NOMO-1 (cell line): Measurements from ENCODE around the gene TAC4.
"Not testable (repeated sequence)": the region's sequence is repeated elsewhere in the genome, so short reads cannot be mapped to it uniquely, and the experiment has no call there.

Source experiments
- DNase-seq, 2 experiments: peaks; one replicate each; lab custom pipeline; 2025; ENCODE audit not compliant: unreplicated experiment in 2 of 2; lab: John Stamatoyannopoulos, UW

The TAC4 gene

DNA sequence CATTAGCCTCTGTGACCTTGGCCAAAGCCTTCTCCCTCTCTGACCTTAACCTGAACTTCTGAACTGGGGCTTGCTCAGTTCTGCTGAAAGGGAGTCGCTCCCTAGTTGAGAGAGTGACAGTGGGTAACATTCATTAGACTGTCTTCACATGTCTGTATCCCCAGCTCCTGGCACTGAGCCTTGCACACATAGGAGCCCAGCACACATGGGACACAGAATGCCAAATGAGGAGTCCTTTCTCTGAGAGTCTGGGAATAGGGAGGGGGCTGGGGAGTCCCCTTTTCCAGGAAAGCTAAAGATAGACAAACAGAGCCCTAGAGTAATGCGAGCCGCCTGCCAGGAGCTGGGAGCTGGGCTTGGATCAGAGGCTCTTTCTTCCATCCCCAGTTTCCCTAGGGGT lies 2.5 kb downstream of the TAC4 start:
- no peak for DNase-seq

DNA sequence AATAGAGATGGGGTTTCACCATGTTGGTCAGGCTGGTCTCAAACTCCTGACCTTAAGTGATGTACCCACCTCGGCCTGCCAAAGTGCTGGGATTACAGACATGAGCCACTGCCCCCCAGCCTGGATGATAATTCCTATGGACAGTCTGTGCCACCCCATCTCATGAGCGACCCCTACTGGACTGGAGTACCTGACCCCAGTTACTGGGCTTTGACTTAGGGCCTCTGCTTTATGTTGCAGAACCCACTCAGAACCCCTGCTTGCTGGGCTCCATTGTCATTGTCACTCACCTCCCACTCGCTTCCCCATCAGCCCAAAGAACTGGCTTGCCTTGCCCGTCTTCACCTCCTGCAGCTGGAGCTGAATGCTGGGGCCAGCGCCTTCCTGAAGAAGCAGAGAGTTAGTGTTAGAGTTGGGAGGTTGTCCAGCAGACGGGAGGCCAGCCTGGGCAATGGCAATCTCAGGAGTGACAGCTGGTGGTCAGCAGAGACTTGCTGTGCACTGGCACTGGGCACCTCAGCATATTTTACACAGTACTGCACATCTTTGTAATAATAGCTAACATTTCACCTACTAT lies 4.0 kb downstream of the TAC4 start:
- DNase-seq: no peak

DNA sequence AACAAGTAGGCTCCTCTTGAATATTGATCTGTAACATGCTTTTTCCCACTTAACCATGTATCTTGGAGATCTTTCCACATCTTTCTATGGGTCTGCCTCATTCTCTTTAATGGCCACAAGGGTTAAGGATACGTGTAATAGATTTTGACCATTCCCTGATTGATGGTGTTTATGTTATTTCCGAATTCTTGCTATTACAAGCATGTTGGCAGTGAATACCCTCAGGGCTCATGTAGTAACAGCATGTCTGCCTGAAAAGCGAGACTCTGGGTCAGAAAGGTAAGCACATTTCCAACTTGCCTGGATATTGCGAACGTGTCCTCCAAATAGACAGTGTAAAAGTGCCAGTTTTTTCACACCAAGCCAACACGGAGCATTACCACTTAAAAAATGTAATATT lies 5.0 kb downstream of the TAC4 start:
- no peak for DNase-seq

DNA sequence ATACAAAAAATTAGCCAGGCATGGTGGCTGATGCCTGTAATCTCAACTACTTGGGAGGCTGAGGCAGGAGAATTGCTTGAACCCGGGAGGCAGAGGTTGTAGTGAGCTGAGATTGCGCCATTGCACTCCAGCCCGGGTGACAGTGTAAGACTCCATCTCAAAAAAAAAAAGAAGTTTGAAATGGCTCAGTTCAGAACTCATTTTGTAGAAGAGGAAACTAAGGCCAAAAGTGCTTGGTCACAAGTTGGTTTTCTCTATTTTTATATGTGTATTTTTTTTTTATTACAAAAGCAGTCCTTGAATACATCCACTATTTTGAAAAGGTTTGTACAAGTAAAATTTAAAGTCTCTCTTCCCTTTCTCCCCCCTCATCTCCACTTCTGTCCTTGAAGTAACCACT lies 5.5 kb downstream of the TAC4 start:
- DNase-seq: no peak

DNA sequence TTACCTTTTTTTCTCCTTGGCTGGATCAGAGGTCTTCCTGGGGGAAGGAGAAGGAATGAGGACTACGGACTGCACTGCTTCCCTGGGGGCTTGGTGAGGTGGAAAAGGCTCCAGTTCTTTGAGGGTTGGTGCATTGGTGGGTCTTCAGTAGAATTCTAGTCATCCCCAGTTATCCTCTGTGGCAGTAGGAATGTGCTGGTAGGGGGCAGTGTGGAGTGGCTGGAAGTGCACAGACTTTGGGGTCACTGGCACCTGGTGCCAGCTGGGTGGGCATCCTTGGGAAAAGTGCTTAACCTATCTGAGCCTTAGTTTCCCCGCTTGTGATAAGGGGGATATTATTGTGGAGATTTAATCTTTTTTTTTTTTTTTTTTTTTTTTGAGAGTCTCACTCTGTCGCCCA lies 6.3 kb downstream of the TAC4 start:
- no peak for DNase-seq

DNA sequence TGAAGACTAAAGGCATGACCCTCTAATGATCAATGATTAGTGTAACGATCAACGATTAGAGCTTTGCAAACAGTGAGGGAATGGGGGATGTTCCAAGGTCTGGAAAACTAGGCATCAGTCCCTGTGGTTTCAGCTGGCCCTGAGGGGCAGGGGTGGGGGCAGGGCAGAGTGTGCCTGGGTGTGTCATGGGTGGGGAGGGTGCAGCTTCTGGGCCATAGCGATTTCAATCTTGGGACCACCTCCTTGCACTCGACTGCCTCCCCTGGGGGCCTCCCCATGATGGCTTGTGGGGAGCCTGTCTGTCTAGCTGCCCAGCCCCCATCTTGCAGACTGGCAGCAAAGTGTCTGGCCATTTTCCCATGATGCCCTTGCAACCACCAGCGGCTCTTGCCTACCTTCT lies 8.4 kb downstream of the TAC4 start:
- DNase-seq: no peak

DNA sequence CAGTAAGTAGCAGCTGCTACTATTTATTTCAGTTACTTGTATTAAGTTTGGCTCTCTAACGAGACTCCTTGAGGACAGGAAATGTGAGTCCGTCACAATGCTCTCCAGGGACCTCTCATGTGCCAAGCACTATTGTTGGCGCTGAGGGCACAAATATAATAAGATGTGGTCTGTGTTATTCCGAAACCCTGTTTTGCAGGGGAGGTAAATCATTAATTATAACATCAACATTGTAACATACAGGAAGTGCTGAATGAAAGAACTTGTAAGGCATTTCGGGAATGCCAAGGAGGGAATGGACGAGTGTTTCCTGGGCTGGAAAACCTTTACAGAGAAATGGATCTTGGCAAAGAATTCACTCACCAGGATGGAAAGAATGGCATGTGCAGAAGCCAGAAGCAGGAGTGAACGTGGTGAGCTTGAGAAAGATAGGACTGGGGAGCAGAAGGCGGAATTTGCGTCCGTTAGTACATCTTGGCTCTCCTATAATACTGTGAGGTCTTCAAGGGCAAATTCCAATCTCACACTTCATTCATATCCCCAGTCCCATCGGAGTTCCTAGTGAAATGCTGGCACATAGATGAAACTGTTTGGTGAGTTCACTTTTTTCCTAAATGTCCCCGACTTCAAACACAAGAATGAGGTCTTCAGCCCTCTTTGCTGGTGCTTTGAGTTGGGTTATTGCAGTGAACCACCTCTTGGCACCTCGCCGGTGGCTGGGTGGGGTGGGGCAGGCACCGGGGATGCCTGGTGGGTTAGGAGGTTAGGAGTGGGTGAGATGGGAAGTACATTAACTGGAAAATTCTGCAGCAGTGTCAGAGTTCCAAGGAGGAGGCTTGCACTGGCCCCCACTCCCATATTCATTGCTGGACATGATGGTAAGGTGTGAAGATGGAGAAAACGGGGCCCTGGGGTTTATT lies 11.5 kb downstream of the TAC4 start:
- no peak for DNase-seq

DNA sequence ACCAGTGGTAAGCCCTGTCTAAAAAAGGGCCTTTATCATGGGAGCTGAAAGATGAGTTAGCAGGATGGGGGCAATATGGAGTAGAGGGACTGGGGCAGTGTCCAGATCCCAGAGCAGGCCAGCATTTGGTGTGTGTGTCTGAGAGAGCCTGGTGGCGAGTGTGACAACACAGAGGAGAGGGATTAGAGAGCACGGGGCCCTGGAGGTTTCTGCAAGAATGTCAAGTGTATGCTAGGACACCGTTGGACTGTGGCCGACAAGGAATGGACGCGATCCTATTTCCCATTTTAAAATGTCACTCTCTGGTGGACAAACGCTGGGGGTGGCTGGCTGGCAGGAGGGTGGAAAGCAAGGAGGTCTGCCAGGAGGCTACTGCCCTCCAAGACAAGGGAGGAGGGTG lies 12.4 kb downstream of the TAC4 start:
- DNase-seq: no peak

DNA sequence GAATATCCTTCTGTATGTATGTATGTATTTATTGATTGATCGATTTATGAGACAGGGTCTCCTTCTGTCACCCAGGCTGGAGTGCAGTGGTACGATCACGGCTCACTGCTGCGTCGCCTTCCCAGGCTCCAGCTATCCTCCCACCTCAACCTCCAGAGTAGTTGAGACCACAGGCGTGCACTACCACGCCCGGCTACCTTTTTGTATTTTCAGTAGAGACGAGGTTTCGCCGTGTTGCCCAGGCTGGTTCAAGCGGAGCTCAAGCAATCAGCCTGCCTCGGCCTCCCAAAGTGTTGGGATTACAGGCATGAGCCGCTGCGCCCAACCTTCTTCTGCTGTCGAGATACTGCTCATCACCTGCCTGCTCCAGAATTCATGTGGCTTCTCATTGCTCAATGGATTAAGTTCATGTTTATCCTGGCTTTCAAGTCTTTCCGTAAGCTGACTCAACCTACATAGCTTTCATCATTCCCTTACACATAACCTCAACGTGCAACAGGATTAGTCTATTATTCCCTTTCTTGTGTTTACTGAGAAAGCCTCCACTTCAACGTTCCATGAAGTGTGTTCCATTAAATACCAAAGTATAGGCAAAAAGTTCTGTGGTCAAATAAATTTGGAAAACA lies 13.6 kb downstream of the TAC4 start:
- DNase-seq: no peak

GRCh38 chr17:49832840-49833599 lies 14.8 kb downstream of the TAC4 start:
- no peak for DNase-seq

GRCh38 chr17:49830605-49831004 lies 17.3 kb downstream of the TAC4 start:
- DNase-seq: no peak

- DNase-seq: no peak
Observed at GRCh38 chr17:49829026-49829425, 18.8 kb downstream of the TAC4 start.

GRCh38 chr17:49828325-49828724 lies 19.5 kb downstream of the TAC4 start:
- DNase-seq: not testable (repeated sequence)

- DNase-seq: no peak
Observed at GRCh38 chr17:49825645-49826044, 22.2 kb downstream of the TAC4 start.

- DNase-seq: no peak
Observed at GRCh38 chr17:49823614-49824013, 24.3 kb downstream of the TAC4 start.

GRCh38 chr17:49822829-49823228 lies 25.0 kb downstream of the TAC4 start:
- no peak for DNase-seq

- DNase-seq: no peak
Observed at GRCh38 chr17:49821916-49822315, 26.0 kb downstream of the TAC4 start.

DNA sequence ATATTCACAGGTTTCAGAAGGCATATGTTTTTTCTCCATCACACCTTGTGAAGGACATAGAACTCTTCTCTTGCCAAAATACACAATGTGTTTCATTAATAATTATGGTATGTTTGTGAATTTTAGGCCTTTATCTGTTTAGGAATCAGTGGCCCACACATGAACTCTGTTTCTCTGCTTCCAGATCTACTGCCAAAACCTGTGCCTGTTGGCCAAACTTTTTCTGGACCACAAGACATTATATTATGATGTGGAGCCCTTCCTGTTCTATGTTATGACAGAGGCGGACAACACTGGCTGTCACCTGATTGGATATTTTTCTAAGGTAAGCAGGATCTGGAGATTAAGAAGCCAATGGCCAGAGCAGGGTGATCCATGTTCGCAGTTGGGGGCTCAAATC lies 26.4 kb downstream of the TAC4 start:
- DNase-seq: no peak

- DNase-seq: no peak
Observed at GRCh38 chr17:49820773-49821172, 27.1 kb downstream of the TAC4 start.

DNA sequence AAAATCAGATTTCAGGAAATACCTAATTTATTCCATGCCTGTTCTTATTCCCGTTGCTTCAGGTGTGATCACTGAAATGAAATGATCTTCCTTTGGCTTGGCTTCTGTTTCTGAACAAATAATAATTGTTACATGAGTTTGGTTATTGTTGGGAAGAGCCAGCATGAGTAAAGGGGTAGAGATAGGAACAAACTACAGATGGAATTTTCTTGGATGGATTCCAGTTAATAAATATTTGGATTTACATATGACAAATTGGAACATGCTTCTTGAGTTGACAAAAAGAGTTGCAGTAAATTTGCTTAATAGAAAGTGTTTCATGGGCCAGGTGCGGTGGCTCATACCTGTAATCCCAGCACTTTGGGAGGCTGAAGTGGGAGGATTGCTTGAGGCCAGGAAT lies 28.2 kb downstream of the TAC4 start:
- DNase-seq: no peak

DNA sequence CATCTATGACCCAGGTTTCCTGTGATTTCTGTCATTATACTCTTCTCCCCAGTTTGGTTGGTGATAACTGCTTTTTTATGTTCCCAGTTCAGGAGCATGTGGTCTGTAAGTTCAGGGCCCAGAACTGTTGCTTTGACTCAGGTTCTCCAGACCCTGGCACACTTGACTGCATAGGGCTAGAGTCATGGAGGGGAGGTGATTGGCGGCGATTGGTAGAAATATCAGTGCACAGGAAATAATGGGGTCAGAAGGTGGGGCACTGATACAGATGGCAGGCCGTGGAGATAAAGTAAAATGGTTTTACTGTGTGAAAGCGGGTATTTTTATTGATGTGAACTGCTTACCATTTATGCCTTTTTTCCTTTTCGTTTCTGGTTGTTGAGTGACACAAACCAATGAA lies 28.7 kb downstream of the TAC4 start:
- no peak for DNase-seq
